GM21529 (cell line): ENCODE results near the gene FAM53B.

Source experiments
- ATAC-seq: cut with Tn5 transposase; IDR thresholded peaks from one replicate; pipeline ENCODE4 v1.9.1; 2021; ENCODE audit not compliant: unreplicated experiment

Gene FAM53B

GRCh38 chr10:124699471-124700292 lies 44.5 kb downstream of the FAM53B start:
- ATAC-seq = no peak

GRCh38 chr10:124698545-124699469 lies 45.4 kb downstream of the FAM53B start:
- ATAC-seq = no peak

- peak; percentile 26 for ATAC-seq
These were observed 46.2 kb downstream of the FAM53B start for GRCh38 chr10:124697837-124698544.

GRCh38 chr10:124697443-124697836 lies 46.7 kb downstream of the FAM53B start:
- ATAC-seq = no peak

GRCh38 chr10:124696446-124697392 lies 47.5 kb downstream of the FAM53B start:
- ATAC-seq = peak; percentile 82

GRCh38 chr10:124695259-124695658 lies 48.9 kb downstream of the FAM53B start:
- ATAC-seq = no peak

- no peak for ATAC-seq
These were observed 49.5 kb downstream of the FAM53B start for GRCh38 chr10:124694481-124695220.

- peak; percentile 28 for ATAC-seq
These were observed 50.3 kb downstream of the FAM53B start for GRCh38 chr10:124693801-124694416.

GRCh38 chr10:124693396-124693795 lies 50.8 kb downstream of the FAM53B start:
- no peak for ATAC-seq

- no peak for ATAC-seq
These were observed 52.1 kb downstream of the FAM53B start for GRCh38 chr10:124692100-124692446.

GRCh38 chr10:124691421-124692099 lies 52.6 kb downstream of the FAM53B start:
- ATAC-seq = no peak

GRCh38 chr10:124691002-124691401 lies 53.2 kb downstream of the FAM53B start:
- ATAC-seq = no peak

- ATAC-seq = no peak
These were observed 54.2 kb downstream of the FAM53B start for GRCh38 chr10:124689911-124690498.

GRCh38 chr10:124688889-124689670 lies 55.1 kb downstream of the FAM53B start:
- peak; percentile 94 for ATAC-seq

- peak; percentile 2 for ATAC-seq
These were observed 55.8 kb downstream of the FAM53B start for GRCh38 chr10:124688386-124688785.

- ATAC-seq = no peak
These were observed 57.3 kb downstream of the FAM53B start for GRCh38 chr10:124686707-124687376.

GRCh38 chr10:124685261-124685660 lies 58.9 kb downstream of the FAM53B start:
- no peak for ATAC-seq
